Body of pancreas (tissue), 4 donors: ENCODE data around the gene EPN3.

ENCODE experiments used
- CTCF ChIP-seq, 7 experiments: fragments of 450-650 bp in 4 of 7; fragments of 200-600 bp in 3 of 7; sonication (generic) in 3 of 7; IDR thresholded peaks; one replicate each; pipeline ENCODE4 v1.5.1; 2016 to 2019; ENCODE audit warnings: antibody characterized with exemption in 7 of 7
- POLR2A ChIP-seq, 3 donors: fragments of 450-650 bp; IDR thresholded peaks; one replicate each; pipeline ENCODE4 v1.6.1; 2016; ENCODE audit warnings: antibody characterized with exemption in 3 of 3, mild to moderate bottlenecking in 2 of 3

DNA sequence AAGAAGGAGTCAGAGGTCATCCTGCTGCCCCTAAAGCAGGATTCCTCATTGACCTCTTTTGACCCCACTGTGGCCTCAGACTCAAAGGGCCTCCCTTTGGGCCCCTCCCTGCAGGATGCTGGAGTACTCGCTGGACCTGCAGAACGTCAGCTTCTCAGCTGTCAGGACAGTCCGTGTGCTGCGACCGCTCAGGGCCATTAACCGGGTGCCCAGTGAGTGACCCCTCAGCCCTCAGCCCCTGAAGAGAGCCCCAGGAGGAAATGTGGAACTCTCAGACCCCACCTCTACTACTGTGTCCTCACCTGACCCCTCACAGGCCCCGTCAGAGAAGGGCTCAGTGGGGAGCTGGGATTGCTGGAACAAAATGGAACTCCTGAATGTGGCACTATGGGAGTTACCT lies 37.1 kb downstream of the EPN3 start:
- TF ChIP-seq CTCF (IDR thresholded peaks at IDR 0.05) (no peak), POLR2A (IDR thresholded peaks at IDR 0.05) (no peak)
